ENCODE results near the gene GAB2. TPM values are rescaled to one million over a fixed set of nuclear protein-coding genes. Genes with fewer than 3 reads are reported as not detected.

Gene GAB2
- polyA plus RNA-seq, 2 of the 4 experiments (the other 2 are of a cell fraction): 2.8 to 4.7 TPM

GRCh38 chr11:78193806-78194205, 223.8 kb downstream of the GAB2 start:
- TF ChIP-seq HOXA7 (CRISPR knock-in tag; IDR thresholded peaks at IDR 0.05): no peak
- no peak for TF ChIP-seq BHLHE40 (IDR thresholded peaks at IDR 0.05; ENCODE audit: low read depth, low read length)
- TF ChIP-seq SREBF2 (IDR thresholded peaks at IDR 0.05): no peak
- no peak for TF ChIP-seq NFE2L2 (conservative IDR thresholded peaks at IDR 0.05; ENCODE audit: low read length)
- no peak for TF ChIP-seq KDM5A (IDR thresholded peaks at IDR 0.05)
- TF ChIP-seq FOSB (CRISPR knock-in tag; IDR thresholded peaks at IDR 0.05): no peak
- no peak for TF ChIP-seq TFCP2L1 (CRISPR knock-in tag; IDR thresholded peaks at IDR 0.05)
- TF ChIP-seq NR3C1 (IDR thresholded peaks at IDR 0.05): no peak
- Histone ChIP-seq H3K9me3 (no peaks in the 10 kb centered on the region), H3K4me1 (peaks cover 19% of the 10 kb centered on the region), H3K27ac (no peak overlapping the region), H3K4me3 (no peak overlapping the region), H3K4me2 (no peak overlapping the region)
- ChIA-PET POLR2A (interaction anchor here (0.6 kb wide), 1 partner anchor 60 kb away, joined by 4 read pairs; no protein-coding TSS in a partner anchor), CTCF (interaction anchor here (2.1 kb wide), 1 partner anchor 370 kb away, joined by 5 read pairs; no protein-coding TSS in a partner anchor)
- FAIRE-seq (no peak), DNase-seq (ENCODE audit: low read depth in 1 of 2, low spot score in 1 of 2) (no peak), ATAC-seq (no peak)
- WGBS (ENCODE audit: missing lambda C conversion rate): 88% methylated on average over 8 of the region's 8 CpGs

GRCh38 chr11:78192911-78193351, 224.7 kb downstream of the GAB2 start:
- WGBS (ENCODE audit: missing lambda C conversion rate): 89% methylated on average over 4 of the region's 4 CpGs
- Histone ChIP-seq H3K27ac (no peak overlapping the region), H3K4me1 (peaks cover 19% of the 10 kb centered on the region), H3K4me3 (no peak overlapping the region), H3K4me2 (no peak overlapping the region), H3K9me3 (no peaks in the 10 kb centered on the region)
- TF ChIP-seq PHF8 (IDR thresholded peaks at IDR 0.05; ENCODE audit: borderline replicate concordance, low read depth): no peak
- TF ChIP-seq RCOR1 (IDR thresholded peaks at IDR 0.05; ENCODE audit: low read depth, low read length): no peak
- no peak for TF ChIP-seq ATOH8 (CRISPR knock-in tag; IDR thresholded peaks at IDR 0.05; ENCODE audit: low read depth)
- no peak for TF ChIP-seq HES2 (IDR thresholded peaks at IDR 0.05)
- TF ChIP-seq TFCP2L1 (CRISPR knock-in tag; IDR thresholded peaks at IDR 0.05): no peak
- no peak for TF ChIP-seq CTCF (IDR thresholded peaks at IDR 0.05)
- no peak for TF ChIP-seq RAD21 (conservative IDR thresholded peaks at IDR 0.05 in 1 of 2, IDR thresholded peaks at IDR 0.05 in 1 of 2)
- TF ChIP-seq POLR2AphosphoS2 (conservative IDR thresholded peaks at IDR 0.05; ENCODE audit: low read length): no peak
- no peak for TF ChIP-seq CBX2 (IDR thresholded peaks at IDR 0.05; ENCODE audit: borderline replicate concordance, low read depth)
- TF ChIP-seq CHD2 (IDR thresholded peaks at IDR 0.05; ENCODE audit: low read length, partially characterized antibody): no peak
- TF ChIP-seq HEYL (CRISPR knock-in tag; IDR thresholded peaks at IDR 0.05): no peak
- TF ChIP-seq KDM5A (IDR thresholded peaks at IDR 0.05): no peak
- TF ChIP-seq RARB (CRISPR knock-in tag; IDR thresholded peaks at IDR 0.05): no peak
- no peak for TF ChIP-seq PBX3 (IDR thresholded peaks at IDR 0.05)
- ATAC-seq: no peak
- no peak for FAIRE-seq
- ChIA-PET POLR2A (no interaction called here), CTCF (interaction anchor here (1.2 to 2.1 kb wide), 2 partner anchors 236 to 371 kb away, joined by 3 to 5 read pairs; no protein-coding TSS in a partner anchor)
- DNase-seq (ENCODE audit: low read depth in 1 of 2, low spot score in 1 of 2): no peak

GRCh38 chr11:78192223-78192719, 225.3 kb downstream of the GAB2 start:
- ATAC-seq: no peak
- DNase-seq (ENCODE audit: low read depth in 1 of 2, low spot score in 1 of 2): no peak
- Histone ChIP-seq H3K9me3 (no peaks in the 10 kb centered on the region), H3K4me2 (no peak overlapping the region), H3K27ac (no peak overlapping the region), H3K4me1 (peaks cover 22% of the 10 kb centered on the region), H3K4me3 (no peak overlapping the region)
- no peak for FAIRE-seq
- CTCF ChIA-PET: interaction anchor here (1.2 kb wide), 1 partner anchor 237 kb away, joined by 3 read pairs; no protein-coding TSS in a partner anchor
- POLR2A ChIA-PET: no interaction called here
- WGBS (ENCODE audit: missing lambda C conversion rate): 100% methylated on average over 2 of the region's 6 CpGs
- TF ChIP-seq RAD21 (conservative IDR thresholded peaks at IDR 0.05 in 1 of 2, IDR thresholded peaks at IDR 0.05 in 1 of 2): no peak
- TF ChIP-seq MAZ (IDR thresholded peaks at IDR 0.05; ENCODE audit: borderline replicate concordance, low read depth, low read length): no peak
- TF ChIP-seq REST (IDR thresholded peaks at IDR 0.05): no peak
- no peak for TF ChIP-seq FOSB (CRISPR knock-in tag; IDR thresholded peaks at IDR 0.05)
- TF ChIP-seq HES2 (IDR thresholded peaks at IDR 0.05): no peak
- no peak for TF ChIP-seq CTCF (IDR thresholded peaks at IDR 0.05)
